K562 (cell line): Measurements from ENCODE around the gene MAML3. TPM values are rescaled to one million over a fixed set of nuclear protein-coding genes. Genes with fewer than 3 reads are reported as not detected.

Experiments used
- ATAC-seq: fragments of 200-7000 bp; cut with Tn5 transposase; 3 replicates; pipeline ENCODE4 v1.9.1; 2020; ENCODE audit warnings: moderate library complexity
- BruUV-seq: library from RNA; stranded (reverse); fragments of 400-500 nt; replicated peaks from 2 replicates; lab custom pipeline; 2021; lab: Mats Ljungman, UMichigan
- CTCF ChIA-PET: fragments of 300-600 bp; formaldehyde crosslinking; extraction: SDS; loops from one replicate; lab custom pipeline; 2021; ENCODE audit warnings: low intra/inter-chr PET ratio; lab: Yijun Ruan, JAX
- POLR2A ChIA-PET: fragments of 300-600, 350-650 bp; sonication (Branson Sonifier 250); formaldehyde crosslinking; extraction: SDS; loops from one replicate; lab custom pipeline; 2021; ENCODE audit warnings: antibody characterized with exemption, inconsistent platforms; lab: Yijun Ruan, JAX
- DNase-seq, 4 experiments: peaks; one replicate each; pipeline versions ENCODE4 v3.0.0 to v3.0.0-alpha.2; 2011 to 2018; ENCODE audit warnings: low spot score in 3 of 4, mixed read lengths in 3 of 4; ENCODE audit errors: extremely low read depth in 1 of 4
- FAIRE-seq: peaks from 2 replicates; lab custom pipeline; 2011; peaks lifted over from hg19 to GRCh38; lab: Jason Lieb, UNC
- H2AFZ ChIP-seq: 2 replicates; pipeline ENCODE4 v1.6.0; 2011; ENCODE audit warnings: low read depth, low read length, control low read depth, inconsistent platforms
- H3K27ac ChIP-seq: fragments of 200-600 bp; 3 replicates; pipeline ENCODE4 v1.8.0; 2011; ENCODE audit warnings: low read depth, mild to moderate bottlenecking, control low read depth, inconsistent platforms, low read length, moderate library complexity, mixed read lengths; ENCODE audit errors: extremely low read depth
- H3K27me3 ChIP-seq, 2 experiments: fragments of 300-600 bp in 1 of 2; 2 replicates in 1 of 2; 3 replicates in 1 of 2; pipeline versions ENCODE4 v1.6.0 to v1.8.0; 2011; ENCODE audit warnings: inconsistent platforms in 2 of 2, low read length in 2 of 2, mild to moderate bottlenecking in 1 of 2, mixed read lengths in 1 of 2, moderate library complexity in 1 of 2; ENCODE audit not compliant: control insufficient read depth in 2 of 2, insufficient read depth in 2 of 2
- H3K36me3 ChIP-seq: fragments of 300-600 bp; 3 replicates; pipeline ENCODE4 v1.8.0; 2011; ENCODE audit warnings: mild to moderate bottlenecking, low read length, inconsistent platforms; ENCODE audit not compliant: control insufficient read depth, insufficient read depth
- H3K4me1 ChIP-seq, 2 experiments: fragments of 200-600 bp in 1 of 2; replicated peaks in 1 of 2; 2 replicates in 1 of 2; 3 replicates in 1 of 2; pipeline versions ENCODE4 v1.5.1 to v1.8.0; 2011; ENCODE audit warnings: inconsistent platforms in 2 of 2, low read length in 2 of 2, mild to moderate bottlenecking in 1 of 2, mixed read lengths in 1 of 2, moderate library complexity in 1 of 2; ENCODE audit not compliant: control insufficient read depth in 2 of 2, insufficient read depth in 2 of 2
- H3K4me2 ChIP-seq: 2 replicates; pipeline ENCODE4 v1.6.1; 2011; ENCODE audit warnings: low read length, control low read depth, inconsistent platforms, mixed read lengths; ENCODE audit not compliant: insufficient read depth
- H3K4me3 ChIP-seq: fragments of 200-600 bp; sonication (generic), shearing (Covaris generic); 2 replicates; pipeline ENCODE4 v1.5.1; 2016; ENCODE audit warnings: control low read depth, inconsistent platforms
- H3K79me2 ChIP-seq: fragments of 200-600 bp; 3 replicates; pipeline ENCODE4 v1.8.0; 2011; ENCODE audit warnings: low read length, inconsistent platforms; ENCODE audit not compliant: control insufficient read depth, insufficient read depth
- H3K9ac ChIP-seq, 2 experiments: 2 replicates each; pipeline versions ENCODE4 v1.6.0 to v1.6.1; 2011; ENCODE audit warnings: low read depth in 2 of 2, low read length in 2 of 2, control low read depth in 1 of 2, inconsistent platforms in 1 of 2, mild to moderate bottlenecking in 1 of 2, mixed read lengths in 1 of 2; ENCODE audit not compliant: insufficient read depth in 1 of 2
- H3K9me1 ChIP-seq: one replicate; pipeline ENCODE4 v1.6.0; 2011; ENCODE audit warnings: inconsistent platforms, mild to moderate bottlenecking, low read length, moderate library complexity; ENCODE audit not compliant: control insufficient read depth, insufficient read depth
- H3K9me3 ChIP-seq: replicated peaks from 2 replicates; pipeline ENCODE4 v1.5.1; 2011; ENCODE audit warnings: low read depth, low read length, inconsistent platforms; ENCODE audit not compliant: control insufficient read depth, insufficient read depth
- H4K20me1 ChIP-seq: replicated peaks from 2 replicates; pipeline ENCODE4 v1.6.1; 2011; ENCODE audit warnings: low read length, inconsistent platforms, mixed read lengths; ENCODE audit not compliant: control insufficient read depth, insufficient read depth
- CBFA2T3 ChIP-seq: fragments of 450-650 bp; IDR thresholded peaks from 2 replicates; pipeline ENCODE4 v1.6.1; 2017
- CTBP1 ChIP-seq: fragments of 450-650 bp; IDR thresholded peaks from 2 replicates; pipeline ENCODE4 v1.6.1; 2016; ENCODE audit warnings: borderline replicate concordance
- EZH2 ChIP-seq: IDR thresholded peaks from 2 replicates; pipeline ENCODE4 v1.6.1; 2012; ENCODE audit warnings: low read depth, mild to moderate bottlenecking, inconsistent platforms, low read length, borderline replicate concordance
- FOXM1 ChIP-seq, 2 experiments: fragments of 450-650 bp in 1 of 2; sonication (generic) in 1 of 2; formaldehyde crosslinking in 1 of 2; IDR thresholded peaks; 2 replicates each; pipeline versions ENCODE4 v1.6.1 to v1.9.0; 2017 to 2022; ENCODE audit warnings: low read depth in 2 of 2, mild to moderate bottlenecking in 2 of 2, missing genetic modification reagents in 1 of 2, moderate library complexity in 1 of 2
- HNRNPK ChIP-seq: fragments of 200-400 bp; formaldehyde crosslinking; IDR thresholded peaks from one replicate; pipeline ENCODE4 v1.6.1; 2018; ENCODE audit warnings: mild to moderate bottlenecking, low read depth, low read length; ENCODE audit not compliant: poor library complexity, severe bottlenecking
- JUND ChIP-seq, 2 experiments: IDR thresholded peaks; 2 replicates in 1 of 2; 3 replicates in 1 of 2; pipeline ENCODE4 v1.6.1; 2011; ENCODE audit warnings: borderline replicate concordance in 2 of 2, low read depth in 2 of 2, low read length in 2 of 2, improper control_type of control experiment in 1 of 2, missing biosample characterization in 1 of 2, missing genetic modification characterization in 1 of 2, missing genetic modification reagents in 1 of 2
- MCM5 ChIP-seq: fragments of 450-650 bp; IDR thresholded peaks from 2 replicates; pipeline ENCODE4 v1.6.1; 2016; ENCODE audit warnings: low read depth
- MTA2 ChIP-seq: fragments of 450-650 bp; IDR thresholded peaks from 2 replicates; pipeline ENCODE4 v1.6.1; 2016; ENCODE audit warnings: low read depth
- POLR2A ChIP-seq: fragments of 450-650 bp; conservative IDR thresholded peaks from 2 replicates; pipeline ENCODE4 v1.6.1; 2016
- RBBP5 ChIP-seq: fragments of 200-600 bp; sonication (generic); IDR thresholded peaks from 2 replicates; pipeline ENCODE4 v1.6.1; 2012; ENCODE audit warnings: borderline replicate concordance, mild to moderate bottlenecking, low read length, control low read depth, inconsistent platforms; ENCODE audit not compliant: insufficient read depth, poor library complexity, severe bottlenecking
- U2AF1 ChIP-seq: fragments of 200-400 bp; formaldehyde crosslinking; optimal IDR thresholded peaks from 2 replicates; pipeline ENCODE3; 2017; ENCODE audit warnings: mild to moderate bottlenecking, low read depth, low read length, moderate library complexity
- ZBTB17 ChIP-seq: fragments of 450-650 bp; formaldehyde crosslinking; IDR thresholded peaks from 2 replicates; pipeline ENCODE4 v1.4.0; 2020; ENCODE audit warnings: mild to moderate bottlenecking
- ZNF644 ChIP-seq: fragments of 200-800 bp; sonication (Bioruptor generic); IDR thresholded peaks from 2 replicates; pipeline ENCODE4 v1.6.1; 2016; ENCODE audit warnings: low read depth, missing genetic modification characterization, missing compliant biosample characterization
- WGBS: fragments of 100-300 bp; shearing (Covaris generic); methylation state at CpG from one replicate; pipeline ENCODE4 v1.1.6; 2016; ENCODE audit warnings: low coverage, mixed read lengths; ENCODE audit not compliant: insufficient coverage; ENCODE audit errors: missing lambda C conversion rate; 5-methylcytosine and 5-hydroxymethylcytosine counted together
- in situ Hi-C: fragments of 300-500 bp; cut with MboI; formaldehyde crosslinking; loops from 4 replicates; pipeline ENCODE4 v1.15.0; 2018; ENCODE audit warnings: inconsistent platforms, mixed read lengths
- intact Hi-C: fragments of 100-400 bp; cut with micrococcal nuclease; formaldehyde crosslinking; loops from 2 replicates; pipeline ENCODE4 v1.14.2; 2022
- polyA plus RNA-seq, 8 experiments: library from polyadenylated mRNA; depleted of rRNA in 4 of 8; stranded (reverse) in 5 of 8; unstranded in 3 of 8; fragments of >200 nt; fragmentation: Nextera tagmentation in 2 of 8; fragmentation: Illumina TruSeq in 1 of 8; extraction: Ambion mirVana in 2 of 8; extraction: Trizol in 1 of 8; gene quantifications; 2 replicates each; pipeline versions ENCODE4 v1.2.1 to v1.2.3, GENCODE V29; 2011 to 2014; ENCODE audit warnings: inconsistent platforms in 1 of 8, missing spikeins in 1 of 8
- total RNA-seq, 7 experiments: library from RNA; depleted of rRNA in 6 of 7; stranded (reverse); fragments of >200 nt in 6 of 7; fragmentation: Illumina TruSeq in 2 of 7; extraction: Trizol in 2 of 7; gene quantifications; 2 replicates each; pipeline versions ENCODE4 v1.2.1 to v1.2.3, GENCODE V29; 2011 to 2021; ENCODE audit warnings: low replicate concordance in 1 of 7
- TF ChIP-seq, protein P1 (sequence below): sonication (generic); formaldehyde crosslinking; IDR thresholded peaks from 2 replicates; pipeline ENCODE4 v1.8.0; 2022; ENCODE audit warnings: mild to moderate bottlenecking, low read depth, missing genetic modification reagents

The MAML3 gene
- total and polyA plus RNA-seq, 9 of the 15 experiments (the other 6 are each of a cell fraction or from before 2014, with no cell fraction given), result 0.01 to 0.55 (median 0.25) TPM

DNA sequence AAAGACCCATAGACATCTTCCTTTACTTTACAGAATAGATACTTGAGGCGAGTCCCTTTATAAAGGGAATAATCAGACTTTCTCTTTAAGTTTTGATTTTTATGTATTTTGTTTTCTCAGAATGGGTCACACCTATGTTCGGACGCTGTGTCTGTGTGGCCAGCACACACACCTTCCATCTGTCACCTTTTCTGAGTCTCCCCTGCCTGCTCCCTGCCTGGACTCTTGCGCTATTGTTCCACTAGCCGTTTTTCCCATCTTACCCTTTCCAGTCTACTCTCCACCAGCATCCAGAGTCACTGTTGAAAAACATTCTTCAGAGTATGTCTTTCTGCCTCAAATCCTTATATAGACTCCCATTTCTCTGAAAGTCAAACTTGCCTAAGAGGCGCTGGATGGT is 236.1 kb downstream of the MAML3 start:
- FAIRE-seq (no peak), ATAC-seq (no peak), DNase-seq (no peak)
- H3K4me2 ChIP-seq, result no peak overlapping the region
- CTCF ChIA-PET, result no interaction called here
- peaks cover 7 to 16% of the 10 kb centered on the region in 2 experiments; a peak in 4 of 5 replicates for H3K27me3 ChIP-seq
- 0 out of 2 replicates have a peak, but pooled peaks cover 4% of the 10 kb centered on the region for H4K20me1 ChIP-seq
- in situ Hi-C loops (no loop called here), intact Hi-C loops (no loop called here)
- peaks cover 6% of the 10 kb centered on the region for H3K9me1 ChIP-seq
- no peak overlapping the region for H3K27ac ChIP-seq
- H3K36me3 ChIP-seq, result no peaks in the 10 kb centered on the region
- H3K9ac ChIP-seq, result no peak overlapping the region
- POLR2A ChIA-PET, result no interaction called here
- BruUV-seq, result no TSS peak
- no peaks in the 10 kb centered on the region for H3K9me3 ChIP-seq
- H3K4me3 ChIP-seq, result no peak overlapping the region
- H2AFZ ChIP-seq, result no peak overlapping the region
- no peaks in the 10 kb centered on the region for H3K79me2 ChIP-seq
- H3K4me1 ChIP-seq, result no peaks in the 10 kb centered on the region
- no peak for TF ChIP-seq CTBP1
- TF ChIP-seq CBFA2T3, result no peak
- TF ChIP-seq JUND (IDR thresholded peaks at IDR 0.05; ENCODE audit: borderline replicate concordance, low read depth, low read length), result no peak
- no peak for TF ChIP-seq JUND (tag; IDR thresholded peaks at IDR 0.05; ENCODE audit: borderline replicate concordance, low read depth, low read length)
- no peak for TF ChIP-seq ZNF644 (tag)
- no peak for TF ChIP-seq MCM5
- TF ChIP-seq, all 486 proteins: peak for 0
- 0% methylated on average over 6 of the region's 6 CpGs for WGBS

DNA sequence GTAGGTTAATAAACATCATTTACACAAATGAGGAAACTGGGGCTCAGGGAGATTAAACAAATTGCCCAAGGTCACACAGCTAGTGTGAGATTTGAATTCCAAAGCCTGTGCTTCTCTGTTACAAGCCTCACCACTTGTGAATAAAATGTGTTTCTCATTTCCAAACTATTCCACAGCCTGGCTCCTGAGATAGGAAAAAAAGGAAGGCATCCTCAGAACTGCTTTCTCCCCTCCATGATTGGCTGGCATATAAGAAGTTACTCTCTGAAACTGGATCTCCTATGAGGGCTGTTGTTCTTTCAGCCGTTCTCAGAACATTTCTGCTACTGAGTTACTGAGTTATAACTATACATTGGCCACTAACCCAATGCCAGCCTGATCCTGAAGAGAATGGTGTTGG is 237.9 kb downstream of the MAML3 start:
- POLR2A ChIA-PET, result interaction anchor here (0.8 kb wide), 1 partner anchor 24 kb away, joined by 4 read pairs; no protein-coding TSS in a partner anchor
- Histone ChIP-seq H4K20me1 (0 out of 2 replicates have a peak, but pooled peaks cover 4% of the 10 kb centered on the region), H3K9ac (no peak overlapping the region), H3K36me3 (no peaks in the 10 kb centered on the region), H3K4me2 (no peak overlapping the region), H3K27me3 (peaks cover 10 to 13% of the 10 kb centered on the region in 2 experiments; a peak in 4 of 5 replicates), H3K27ac (no peak overlapping the region), H3K4me1 (no peaks in the 10 kb centered on the region), H3K79me2 (no peaks in the 10 kb centered on the region), H3K9me1 (no peaks in the 10 kb centered on the region), H2AFZ (no peak overlapping the region), H3K9me3 (no peaks in the 10 kb centered on the region), H3K4me3 (no peak overlapping the region)
- no TSS peak for BruUV-seq
- intact Hi-C loops, result no loop called here
- no peak for DNase-seq
- WGBS, result 0% methylated on average over 1 of the region's 1 CpG
- in situ Hi-C loops, result no loop called here
- no peak for FAIRE-seq
- no peak for ATAC-seq
- CTCF ChIA-PET, result no interaction called here
- TF ChIP-seq MTA2 (no peak), HNRNPK (no peak), FOXM1 (IDR thresholded peaks at IDR 0.05; ENCODE audit: low read depth) (no peak), FOXM1 (CRISPR knock-in tag; IDR thresholded peaks at IDR 0.05; ENCODE audit: low read depth) (no peak), RBBP5 (no peak), ZBTB17 (no peak), U2AF1 (no peak), POLR2A (no peak), EZH2 (no peak)
- TF ChIP-seq, protein P1, sequence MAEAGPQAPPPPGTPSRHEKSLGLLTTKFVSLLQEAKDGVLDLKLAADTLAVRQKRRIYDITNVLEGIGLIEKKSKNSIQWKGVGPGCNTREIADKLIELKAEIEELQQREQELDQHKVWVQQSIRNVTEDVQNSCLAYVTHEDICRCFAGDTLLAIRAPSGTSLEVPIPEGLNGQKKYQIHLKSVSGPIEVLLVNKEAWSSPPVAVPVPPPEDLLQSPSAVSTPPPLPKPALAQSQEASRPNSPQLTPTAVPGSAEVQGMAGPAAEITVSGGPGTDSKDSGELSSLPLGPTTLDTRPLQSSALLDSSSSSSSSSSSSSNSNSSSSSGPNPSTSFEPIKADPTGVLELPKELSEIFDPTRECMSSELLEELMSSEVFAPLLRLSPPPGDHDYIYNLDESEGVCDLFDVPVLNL (CRISPR knock-in tag), result no peak
